KMS-11 (cell line): ENCODE results near the gene DNAJB8.

ENCODE experiments used
- H2AFZ ChIP-seq: fragments of 200-600 bp; sonication (generic); 2 replicates; pipeline ENCODE4 v1.6.1; 2016; ENCODE audit warnings: antibody characterized with exemption, mixed run types, low read depth
- H3K27ac ChIP-seq: fragments of 200-600 bp; sonication (generic); 2 replicates; pipeline ENCODE4 v1.6.1; 2016; ENCODE audit warnings: mild to moderate bottlenecking, mixed run types
- H3K27me3 ChIP-seq: fragments of 200-600 bp; sonication (generic); 2 replicates; pipeline ENCODE4 v1.6.1; 2017; ENCODE audit warnings: mild to moderate bottlenecking, low read depth, mixed run types, moderate library complexity; ENCODE audit not compliant: insufficient read depth
- H3K36me3 ChIP-seq: fragments of 200-600 bp; sonication (generic); 2 replicates; pipeline ENCODE4 v1.6.1; 2017; ENCODE audit warnings: mild to moderate bottlenecking, mixed run types; ENCODE audit not compliant: insufficient read depth
- H3K4me1 ChIP-seq: fragments of 200-600 bp; sonication (generic); 2 replicates; pipeline ENCODE4 v1.6.1; 2016; ENCODE audit warnings: mild to moderate bottlenecking, low read depth, mixed run types; ENCODE audit not compliant: poor library complexity, severe bottlenecking
- H3K4me2 ChIP-seq: fragments of 200-600 bp; sonication (generic); 2 replicates; pipeline ENCODE4 v1.7.0; 2016; ENCODE audit warnings: mild to moderate bottlenecking, mixed run types
- H3K4me3 ChIP-seq: fragments of 200-600 bp; sonication (generic); IDR thresholded peaks from 2 replicates; pipeline ENCODE4 v1.6.1; 2017; ENCODE audit warnings: low read depth, low read length, mixed read lengths; ENCODE audit not compliant: insufficient read depth
- H3K79me2 ChIP-seq: fragments of 200-600 bp; sonication (generic); 2 replicates; pipeline ENCODE4 v1.6.1; 2016; ENCODE audit warnings: low read depth, mixed run types; ENCODE audit not compliant: insufficient read depth
- H3K9ac ChIP-seq: fragments of 200-600 bp; sonication (generic); 2 replicates; pipeline ENCODE4 v1.6.1; 2016; ENCODE audit warnings: mild to moderate bottlenecking, mixed run types
- H4K20me1 ChIP-seq: fragments of 200-600 bp; sonication (generic); 2 replicates; pipeline ENCODE4 v1.6.1; 2016; ENCODE audit warnings: mild to moderate bottlenecking, mixed run types; ENCODE audit not compliant: insufficient read depth
- CTCF ChIP-seq: fragments of 200-600 bp; sonication (generic); conservative IDR thresholded peaks from 2 replicates; pipeline ENCODE4 v1.6.1; 2017; ENCODE audit warnings: low read depth, mild to moderate bottlenecking, antibody characterized with exemption, low read length, moderate library complexity, mixed read lengths

The DNAJB8 gene

GRCh38 chr3:128424508-128425069 lies 42.1 kb downstream of the DNAJB8 start:
- Histone ChIP-seq H3K4me3 (no peak overlapping the region), H4K20me1 (no peaks in the 10 kb centered on the region), H3K79me2 (no peaks in the 10 kb centered on the region), H3K4me1 (no peaks in the 10 kb centered on the region), H3K9ac (no peak overlapping the region), H3K4me2 (no peak overlapping the region), H2AFZ (no peak overlapping the region), H3K27me3 (no peaks in the 10 kb centered on the region; the same call in 1 of the 2 replicates), H3K36me3 (no peaks in the 10 kb centered on the region), H3K27ac (no peak overlapping the region)
- no peak for TF ChIP-seq CTCF

- no peak overlapping the region for H3K9ac ChIP-seq
- H3K36me3 ChIP-seq: no peaks in the 10 kb centered on the region
- no peak overlapping the region for H3K4me3 ChIP-seq
- H3K27me3 ChIP-seq: no peaks in the 10 kb centered on the region; the same call in 1 of the 2 replicates
- H2AFZ ChIP-seq: no peak overlapping the region
- no peaks in the 10 kb centered on the region for H4K20me1 ChIP-seq
- TF ChIP-seq CTCF: no peak
- H3K79me2 ChIP-seq: no peaks in the 10 kb centered on the region
- no peaks in the 10 kb centered on the region for H3K4me1 ChIP-seq
- no peak overlapping the region for H3K4me2 ChIP-seq
- H3K27ac ChIP-seq: no peak overlapping the region
These were observed 43.1 kb downstream of the DNAJB8 start for GRCh38 chr3:128423525-128424147.

GRCh38 chr3:128422762-128423524 lies 43.7 kb downstream of the DNAJB8 start:
- Histone ChIP-seq H3K4me3 (no peak overlapping the region), H3K4me2 (no peak overlapping the region), H3K9ac (no peak overlapping the region), H3K27ac (no peak overlapping the region), H3K27me3 (no peaks in the 10 kb centered on the region), H2AFZ (no peak overlapping the region), H3K79me2 (no peaks in the 10 kb centered on the region), H3K4me1 (no peaks in the 10 kb centered on the region), H4K20me1 (no peaks in the 10 kb centered on the region), H3K36me3 (no peaks in the 10 kb centered on the region)
- no peak for TF ChIP-seq CTCF

- no peaks in the 10 kb centered on the region for H3K27me3 ChIP-seq
- no peak overlapping the region for H2AFZ ChIP-seq
- H3K9ac ChIP-seq: no peak overlapping the region
- no peak overlapping the region for H3K4me3 ChIP-seq
- TF ChIP-seq CTCF: no peak
- no peaks in the 10 kb centered on the region for H3K4me1 ChIP-seq
- no peaks in the 10 kb centered on the region for H3K36me3 ChIP-seq
- H4K20me1 ChIP-seq: no peaks in the 10 kb centered on the region
- no peak overlapping the region for H3K4me2 ChIP-seq
- no peak overlapping the region for H3K27ac ChIP-seq
- H3K79me2 ChIP-seq: no peaks in the 10 kb centered on the region
These were observed 44.7 kb downstream of the DNAJB8 start for GRCh38 chr3:128421966-128422365.
